ENCODE results near the gene KYAT1. TPM values are rescaled to one million over a fixed set of nuclear protein-coding genes. Genes with fewer than 3 reads are reported as not detected.

The KYAT1 gene
- total and polyA plus RNA-seq, 12 donors = 8.9 to 20.3 (median 11.1) TPM

DNA sequence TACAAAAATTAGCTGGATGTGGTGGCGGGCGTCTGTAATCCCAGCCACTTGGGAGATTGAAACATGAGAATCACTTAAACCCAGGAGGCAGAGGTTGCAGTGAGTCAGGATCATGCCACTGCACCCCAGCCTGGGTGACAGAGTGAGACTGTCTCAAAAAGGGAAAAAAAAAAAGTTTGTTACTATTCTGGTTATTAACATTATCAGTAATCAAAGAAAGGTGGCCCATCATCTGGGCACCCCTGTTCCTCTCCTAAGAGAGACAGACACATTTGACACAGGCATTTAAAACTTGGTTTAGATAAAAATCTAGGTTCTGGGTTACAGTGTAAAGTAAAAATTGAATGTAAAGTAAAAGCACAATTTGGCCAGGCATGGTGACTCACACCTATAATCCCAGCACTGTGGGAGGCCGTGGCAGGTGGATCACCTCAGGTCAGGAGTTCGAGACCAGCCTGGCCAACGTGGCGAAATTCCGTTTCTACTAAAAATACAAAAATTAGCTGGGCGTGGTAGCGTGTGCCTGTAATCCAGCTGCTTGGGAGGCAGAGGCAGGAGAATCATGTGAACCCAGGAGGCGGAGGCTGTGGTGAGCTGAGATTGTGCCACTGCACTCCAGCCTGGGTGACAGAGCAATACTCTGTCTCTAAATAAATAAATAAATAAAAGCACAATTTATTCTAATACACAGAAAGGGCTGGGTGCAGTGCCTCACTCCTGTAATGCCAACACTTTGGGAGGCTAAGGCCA, 22.3 kb upstream of the KYAT1 start:
- Histone ChIP-seq H3K27me3 (no peaks in the 10 kb centered on the region), H3K27ac (peak overlapping the region in 3 of 10 donors; percentile 9 to 41 (median 17)), H3K4me3 (no peak overlapping the region), H3K9me3 (no peaks in the 10 kb centered on the region), H3K4me1 (peaks cover 15 to 61% (median 43%) of the 10 kb centered on the region in 9 donors), H3K36me3 (peaks cover 5 to 54% (median 21%) of the 10 kb centered on the region in 9 donors)
- intact Hi-C loops (cut with DNase I) = no loop called here
- TF ChIP-seq, protein P1, sequence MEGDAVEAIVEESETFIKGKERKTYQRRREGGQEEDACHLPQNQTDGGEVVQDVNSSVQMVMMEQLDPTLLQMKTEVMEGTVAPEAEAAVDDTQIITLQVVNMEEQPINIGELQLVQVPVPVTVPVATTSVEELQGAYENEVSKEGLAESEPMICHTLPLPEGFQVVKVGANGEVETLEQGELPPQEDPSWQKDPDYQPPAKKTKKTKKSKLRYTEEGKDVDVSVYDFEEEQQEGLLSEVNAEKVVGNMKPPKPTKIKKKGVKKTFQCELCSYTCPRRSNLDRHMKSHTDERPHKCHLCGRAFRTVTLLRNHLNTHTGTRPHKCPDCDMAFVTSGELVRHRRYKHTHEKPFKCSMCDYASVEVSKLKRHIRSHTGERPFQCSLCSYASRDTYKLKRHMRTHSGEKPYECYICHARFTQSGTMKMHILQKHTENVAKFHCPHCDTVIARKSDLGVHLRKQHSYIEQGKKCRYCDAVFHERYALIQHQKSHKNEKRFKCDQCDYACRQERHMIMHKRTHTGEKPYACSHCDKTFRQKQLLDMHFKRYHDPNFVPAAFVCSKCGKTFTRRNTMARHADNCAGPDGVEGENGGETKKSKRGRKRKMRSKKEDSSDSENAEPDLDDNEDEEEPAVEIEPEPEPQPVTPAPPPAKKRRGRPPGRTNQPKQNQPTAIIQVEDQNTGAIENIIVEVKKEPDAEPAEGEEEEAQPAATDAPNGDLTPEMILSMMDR (IDR thresholded peaks at IDR 0.05) = no peak
- 97% methylated on average over 10 of the region's 10 CpGs for WGBS, 2 donors
- DNase-seq = no peak
- ATAC-seq = no peak

GRCh38 chr9:128903079-128903461, 21.3 kb upstream of the KYAT1 start:
- H3K36me3 ChIP-seq = peaks cover 2 to 54% (median 12%) of the 10 kb centered on the region in 9 donors
- WGBS, 2 donors = 92 to 100% methylated on average over 2 of the region's 2 CpGs
- ATAC-seq (peak in 1 of 8 donors; percentile 7), DNase-seq (no peak)
- H3K27me3 ChIP-seq = no peaks in the 10 kb centered on the region
- H3K27ac ChIP-seq = peak overlapping the region in 9 of 10 donors; percentile 60 to 86 (median 72)
- intact Hi-C loops (cut with DNase I) = no loop called here
- H3K4me3 ChIP-seq = no peak overlapping the region
- H3K4me1 ChIP-seq = peaks cover 15 to 68% (median 52%) of the 10 kb centered on the region in 9 donors
- H3K9me3 ChIP-seq = no peaks in the 10 kb centered on the region
- TF ChIP-seq, protein P1 (IDR thresholded peaks at IDR 0.05) = no peak

DNA sequence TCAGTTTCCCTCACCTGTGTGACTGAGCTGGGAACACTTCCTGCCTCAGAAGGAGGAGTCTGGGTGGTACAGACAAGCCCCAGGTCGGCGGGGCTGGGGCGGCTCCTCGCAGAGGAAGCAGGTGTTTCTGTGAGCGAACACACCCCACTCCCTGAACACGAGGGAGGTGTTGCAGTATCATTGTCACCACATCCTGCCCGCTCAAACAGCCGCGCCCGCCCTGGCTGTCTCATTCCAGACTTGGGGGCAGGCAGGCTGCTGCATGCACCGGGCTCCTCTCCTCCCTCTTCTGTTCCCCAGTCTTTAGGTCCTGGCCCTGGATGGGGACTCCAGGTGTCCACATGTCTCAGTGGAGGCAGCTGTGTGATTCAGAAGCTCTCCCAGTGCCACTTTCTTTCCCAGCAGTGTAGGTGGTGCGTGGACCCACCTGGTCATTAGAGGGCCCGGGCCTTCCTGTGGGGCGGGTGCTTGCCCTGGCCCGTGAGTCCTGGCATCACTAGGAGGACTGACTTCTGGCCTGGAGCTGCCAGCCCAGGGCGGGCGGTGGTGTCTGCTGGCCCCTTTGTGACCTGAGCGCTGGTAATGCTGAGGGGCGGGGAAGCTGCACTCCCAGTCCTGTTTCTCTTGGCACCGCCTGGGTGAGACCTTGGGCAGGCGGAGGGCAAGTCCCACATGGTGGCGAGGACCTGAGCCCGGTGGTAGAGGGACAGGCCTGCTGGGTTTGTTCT, 20.8 kb upstream of the KYAT1 start:
- peak in 1 of 2 donors; percentile 64 for DNase-seq

GRCh38 chr9:128901822-128902221, 20.1 kb upstream of the KYAT1 start:
- WGBS, 2 donors = 79 to 83% methylated on average over 5 of the region's 5 CpGs
- peaks cover 15 to 62% (median 52%) of the 10 kb centered on the region in 9 donors for H3K4me1 ChIP-seq
- no peak for DNase-seq
- H3K9me3 ChIP-seq = no peaks in the 10 kb centered on the region
- no peak overlapping the region for H3K4me3 ChIP-seq
- H3K27me3 ChIP-seq = no peaks in the 10 kb centered on the region
- intact Hi-C loops (cut with DNase I) = no loop called here
- TF ChIP-seq, protein P1 (IDR thresholded peaks at IDR 0.05) = no peak
- peaks cover 0 to 51% (median 9%) of the 10 kb centered on the region in 9 donors for H3K36me3 ChIP-seq
- ATAC-seq = peak in 3 of 8 donors; percentile 4 to 23 (median 7)
- H3K27ac ChIP-seq = peak overlapping the region; percentile 58 to 86 (median 71)

More for the DNA sequence above, 20.8 kb upstream of the KYAT1 start:
- Histone ChIP-seq H3K27ac (peak overlapping the region in 9 of 10 donors; percentile 60 to 86 (median 72)), H3K36me3 (peaks cover 0 to 51% (median 8%) of the 10 kb centered on the region in 9 donors), H3K27me3 (no peaks in the 10 kb centered on the region), H3K4me1 (peaks cover 15 to 69% (median 52%) of the 10 kb centered on the region in 9 donors), H3K4me3 (no peak overlapping the region), H3K9me3 (no peaks in the 10 kb centered on the region)
- 65 to 72% methylated on average over 22 to 23 of the region's 23 CpGs for WGBS, 2 donors
- intact Hi-C loops (cut with DNase I) = no loop called here
- TF ChIP-seq, protein P1 (IDR thresholded peaks at IDR 0.05) = no peak
- peak; percentile 39 to 83 (median 67) for ATAC-seq
